Stomach (tissue), 9 donors: ENCODE measurements around the gene RPH3AL. TPM values are rescaled to one million over a fixed set of nuclear protein-coding genes. Genes with fewer than 3 reads are reported as not detected.
"Not testable (repeated sequence)": the region's sequence is repeated elsewhere in the genome, so short reads cannot be mapped to it uniquely, and the experiment has no call there.

ENCODE experiments used
- DNase-seq, 2 donors: peaks; one replicate each; pipeline versions ENCODE4 v3.0.0 to v3.0.0-alpha.2; 2013 to 2019
- H3K27ac ChIP-seq, 5 donors: fragments of 200-600 bp in 4 of 5; sonication (generic) in 4 of 5; one replicate each; pipeline ENCODE4 v1.5.1; 2013 to 2019; ENCODE audit warnings: mild to moderate bottlenecking in 1 of 5, moderate library complexity in 1 of 5
- H3K27me3 ChIP-seq, 3 donors: fragments of 200-600 bp; sonication (generic); one replicate each; pipeline ENCODE4 v1.5.1; 2017 to 2019; ENCODE audit warnings: mixed run types in 1 of 3
- H3K36me3 ChIP-seq, 4 donors: fragments of 200-600 bp; sonication (generic); 1 replicate in 3 of 4; 2 replicates in 1 of 4; pipeline ENCODE4 v1.5.1; 2016 to 2019
- H3K4me1 ChIP-seq, 4 donors: fragments of 200-600 bp; sonication (generic); one replicate each; pipeline ENCODE4 v1.5.1; 2016 to 2019
- H3K4me3 ChIP-seq, 4 donors: fragments of 200-600 bp; sonication (generic) in 3 of 4; one replicate each; pipeline ENCODE4 v1.5.1; 2016 to 2019; ENCODE audit warnings: mild to moderate bottlenecking in 1 of 4
- H3K9me3 ChIP-seq, 4 donors: fragments of 200-600 bp; sonication (generic); one replicate each; pipeline ENCODE4 v1.5.1; 2016 to 2019
- CTCF ChIP-seq, 7 experiments: fragments of 450-650 bp in 4 of 7; fragments of 200-600 bp in 3 of 7; sonication (generic) in 3 of 7; IDR thresholded peaks; one replicate each; pipeline ENCODE4 v1.5.1; 2016 to 2019; ENCODE audit warnings: antibody characterized with exemption in 7 of 7, control low read depth in 2 of 7, mild to moderate bottlenecking in 1 of 7
- EP300 ChIP-seq: sonication (generic); formaldehyde crosslinking; IDR thresholded peaks from one replicate; pipeline ENCODE4 v1.6.1; 2017; ENCODE audit warnings: antibody characterized with exemption
- POLR2A ChIP-seq, 4 donors: fragments of 450-650 bp; IDR thresholded peaks; one replicate each; pipeline ENCODE4 v1.6.1; 2016; ENCODE audit warnings: antibody characterized with exemption in 4 of 4, control low read depth in 2 of 4, mild to moderate bottlenecking in 1 of 4, moderate library complexity in 1 of 4
- POLR2AphosphoS5 ChIP-seq, 3 donors: sonication (generic); formaldehyde crosslinking; IDR thresholded peaks; one replicate each; pipeline ENCODE4 v1.6.1; 2016; ENCODE audit warnings: antibody characterized with exemption in 3 of 3
- WGBS, 5 donors: extraction: QIAGEN DNeasy Blood & Tissue Kit in 3 of 5; methylation state at CpG; one replicate each; pipeline versions ENCODE4 v1.1.5 to v1.1.7; 2013 to 2018; 5-methylcytosine and 5-hydroxymethylcytosine counted together
- intact Hi-C: fragments of 100-400 bp; cut with DNase I; formaldehyde crosslinking; loops from one replicate; pipeline ENCODE4 v1.15.1; 2023; ENCODE audit warnings: low total_unique reads
- polyA plus RNA-seq, 3 donors: library from polyadenylated mRNA; stranded (reverse); fragments of 200-250 nt; gene quantifications; one replicate each; pipeline ENCODE4 v1.2.3, GENCODE V29; 2013
- total RNA-seq, 5 donors: library from RNA; depleted of rRNA; stranded (reverse); fragments of >200 nt; gene quantifications; one replicate each; pipeline versions ENCODE4 v1.1.0 to v1.2.3, GENCODE V29; 2014 to 2016
- donor health status: healthy with polysubstance abuse.
- donor health status: Bipolar disorder and iron deficiency.
- donor health status: healthy.

The RPH3AL gene
- total and polyA plus RNA-seq, 8 donors, result 4.9 to 38.5 (median 17.4) TPM

DNA sequence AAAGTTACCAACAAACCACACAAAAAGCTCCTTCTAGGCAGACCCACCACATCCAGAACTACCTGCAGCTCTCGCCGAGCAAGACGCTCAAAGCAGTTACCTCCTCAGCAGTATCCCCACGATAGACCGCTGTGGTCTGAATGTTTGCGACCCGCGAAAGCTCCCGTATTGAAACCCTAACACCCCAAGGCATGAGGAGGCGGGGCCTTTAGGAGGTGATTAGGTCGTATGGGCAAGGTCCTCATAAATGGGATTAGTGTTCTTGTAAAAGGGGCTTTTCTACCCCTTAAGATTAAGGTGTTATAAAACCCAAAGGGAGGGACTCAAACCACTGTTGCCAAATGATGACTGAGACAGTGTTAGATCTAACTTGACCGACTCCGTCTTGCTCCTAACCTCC, 19.0 kb upstream of the RPH3AL start:
- WGBS, 5 donors, result 85 to 91% (median 89%) methylated on average over 13 of the region's 13 CpGs
- H3K4me3 ChIP-seq, result no peak overlapping the region
- intact Hi-C loops, result no loop called here
- H3K27me3 ChIP-seq, result no peaks in the 10 kb centered on the region
- no peak for TF ChIP-seq POLR2AphosphoS5 (IDR thresholded peaks at IDR 0.05)
- no peak for TF ChIP-seq CTCF (IDR thresholded peaks at IDR 0.05)
- no peak for TF ChIP-seq POLR2A (IDR thresholded peaks at IDR 0.05)
- TF ChIP-seq EP300, result no peak
- H3K27ac ChIP-seq, result no peak overlapping the region
- no peak for DNase-seq
- H3K4me1 ChIP-seq, result peaks cover 0 to 6% (median 0%) of the 10 kb centered on the region in 4 donors
- peaks cover 0 to 4% (median 0%) of the 10 kb centered on the region in 4 donors for H3K36me3 ChIP-seq
- peaks cover 0 to 9% (median 0%) of the 10 kb centered on the region in 4 donors for H3K9me3 ChIP-seq

DNA sequence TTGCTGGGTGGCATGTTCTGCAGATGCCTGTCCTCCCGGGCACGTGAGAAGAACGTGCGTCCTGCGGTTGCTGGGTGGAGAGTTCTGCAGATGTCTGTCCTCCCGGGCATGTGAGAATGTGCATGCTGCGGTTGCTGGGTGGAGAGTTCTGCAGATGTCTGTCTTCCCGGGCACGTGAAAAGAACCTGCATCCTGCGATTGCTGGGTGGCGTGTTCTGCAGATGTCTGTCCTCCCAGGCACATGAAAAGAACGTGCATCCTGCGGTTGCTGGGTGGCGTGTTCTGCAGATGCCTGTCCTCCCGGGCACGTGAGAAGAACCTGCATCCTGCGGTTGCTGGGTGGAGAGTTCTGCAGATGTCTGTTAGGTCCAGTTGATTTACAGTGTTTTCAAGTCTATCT, 15.0 kb upstream of the RPH3AL start:
- intact Hi-C loops, H3K9me3 ChIP-seq, H3K4me3 ChIP-seq, H3K36me3 ChIP-seq, H3K4me1 ChIP-seq, DNase-seq, H3K27ac ChIP-seq, H3K27me3 ChIP-seq: not testable (repeated sequence)
- WGBS, 5 donors, result 90 to 98% (median 97%) methylated on average over 12 to 17 of the region's 17 CpGs

- H3K36me3 ChIP-seq, H3K9me3 ChIP-seq, intact Hi-C loops, H3K27me3 ChIP-seq, H3K4me3 ChIP-seq, H3K27ac ChIP-seq, DNase-seq, H3K4me1 ChIP-seq: not testable (repeated sequence)
- 82 to 87% (median 84%) methylated on average over 31 to 33 of the region's 33 CpGs for WGBS, 5 donors
These were observed 14.3 kb upstream of the RPH3AL start for GRCh38 chr17:366657-367615.

DNA sequence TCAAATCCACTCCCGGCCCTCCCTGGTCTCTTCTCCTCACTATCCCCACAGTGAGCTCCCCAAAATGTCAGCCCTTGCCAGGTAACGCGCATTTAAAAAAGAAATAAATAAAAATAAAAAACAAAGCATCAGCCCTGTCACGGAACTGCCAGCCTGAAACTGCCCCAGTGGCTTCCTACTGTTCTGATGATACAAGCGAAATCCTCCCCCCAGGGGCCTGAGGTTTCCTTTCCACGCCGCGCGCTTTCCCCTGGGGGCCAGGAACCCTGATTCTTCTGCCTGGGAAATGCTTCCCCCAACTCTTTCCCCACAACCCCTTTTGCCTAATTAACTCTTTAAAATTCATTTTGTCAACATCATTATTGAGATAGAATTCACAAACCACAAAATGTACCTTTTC, 12.2 kb upstream of the RPH3AL start:
- WGBS, 5 donors, result 76 to 81% (median 80%) methylated on average over 9 of the region's 9 CpGs
- DNase-seq, result no peak
- H3K36me3 ChIP-seq, result peaks cover 0 to 4% (median 0%) of the 10 kb centered on the region in 4 donors
- H3K9me3 ChIP-seq, result peaks cover 0 to 9% (median 0%) of the 10 kb centered on the region in 4 donors
- H3K27me3 ChIP-seq, result no peaks in the 10 kb centered on the region
- no peaks in the 10 kb centered on the region for H3K4me1 ChIP-seq
- no peak for TF ChIP-seq POLR2A (IDR thresholded peaks at IDR 0.05)
- TF ChIP-seq EP300, result no peak
- TF ChIP-seq POLR2AphosphoS5 (IDR thresholded peaks at IDR 0.05), result no peak
- no peak for TF ChIP-seq CTCF (IDR thresholded peaks at IDR 0.05)
- intact Hi-C loops, result no loop called here
- no peak overlapping the region for H3K4me3 ChIP-seq
- H3K27ac ChIP-seq, result no peak overlapping the region

DNA sequence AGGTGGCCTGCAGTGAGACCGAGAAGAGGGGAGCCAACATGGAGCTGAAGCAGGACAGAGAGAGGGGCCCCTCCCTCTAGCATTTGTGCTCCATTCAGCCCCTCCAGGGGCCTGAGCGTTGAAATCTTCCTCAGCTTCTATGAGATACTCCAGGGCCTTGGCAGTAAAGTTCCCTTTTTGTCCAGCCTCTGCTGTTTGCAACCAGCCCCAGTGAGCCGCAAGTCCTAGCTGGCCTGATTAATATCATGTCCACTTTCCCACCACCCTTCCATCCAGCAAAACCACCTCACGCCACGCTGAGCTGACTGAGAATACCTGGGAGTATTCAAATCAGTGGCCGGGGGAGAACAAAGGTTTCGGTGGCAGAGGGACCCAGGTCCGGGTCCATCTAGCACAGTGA, 11.7 kb upstream of the RPH3AL start:
- intact Hi-C loops, result no loop called here
- no peaks in the 10 kb centered on the region for H3K27me3 ChIP-seq
- peaks cover 0 to 4% (median 0%) of the 10 kb centered on the region in 4 donors for H3K36me3 ChIP-seq
- H3K9me3 ChIP-seq, result peaks cover 0 to 9% (median 0%) of the 10 kb centered on the region in 4 donors
- no peak for DNase-seq
- 73 to 82% (median 77%) methylated on average over 8 of the region's 8 CpGs for WGBS, 5 donors
- H3K4me3 ChIP-seq, result no peak overlapping the region
- no peak overlapping the region for H3K27ac ChIP-seq
- H3K4me1 ChIP-seq, result no peaks in the 10 kb centered on the region
- no peak for TF ChIP-seq POLR2AphosphoS5 (IDR thresholded peaks at IDR 0.05)
- no peak for TF ChIP-seq POLR2A (IDR thresholded peaks at IDR 0.05)
- no peak for TF ChIP-seq EP300
- TF ChIP-seq CTCF (IDR thresholded peaks at IDR 0.05), result no peak
